Mesendoderm (in vitro differentiated cells): ENCODE results near the gene PTPRA.

Source experiments
- DNase-seq: peaks from one replicate; pipeline ENCODE4 v3.0.0; 2013
- H2AK5ac ChIP-seq: 2 replicates; pipeline ENCODE4 v1.6.1; 2013; ENCODE audit warnings: low read length, inconsistent platforms
- H2BK120ac ChIP-seq: 2 replicates; pipeline ENCODE4 v1.6.1; 2013; ENCODE audit warnings: low read depth, mild to moderate bottlenecking, low read length, moderate library complexity, mixed read lengths
- H2BK15ac ChIP-seq: replicated peaks from 2 replicates; pipeline ENCODE4 v1.6.1; 2013; ENCODE audit warnings: low read depth, mild to moderate bottlenecking, moderate library complexity
- H2BK5ac ChIP-seq: 2 replicates; pipeline ENCODE4 v1.6.1; 2013; ENCODE audit warnings: low read length, inconsistent platforms
- H3K18ac ChIP-seq: 2 replicates; pipeline ENCODE4 v1.6.1; 2013; ENCODE audit warnings: mild to moderate bottlenecking, low read length, mixed read lengths
- H3K23ac ChIP-seq: one replicate; pipeline ENCODE4 v1.6.1; 2013; ENCODE audit warnings: low read length
- H3K27ac ChIP-seq: 2 replicates; pipeline ENCODE4 v1.5.1; 2013; ENCODE audit warnings: low read depth, mild to moderate bottlenecking, inconsistent platforms, low read length, moderate library complexity
- H3K27me3 ChIP-seq: 2 replicates; pipeline ENCODE4 v1.6.1; 2013; ENCODE audit warnings: low read length, control low read depth, mild to moderate bottlenecking, inconsistent platforms; ENCODE audit not compliant: insufficient read depth, poor library complexity
- H3K36me3 ChIP-seq: 2 replicates; pipeline ENCODE4 v1.6.1; 2013; ENCODE audit warnings: low read length, inconsistent platforms; ENCODE audit not compliant: control insufficient read depth, insufficient read depth
- H3K4ac ChIP-seq: one replicate; pipeline ENCODE4 v1.6.1; 2013; ENCODE audit warnings: low read depth, mild to moderate bottlenecking, low read length, moderate library complexity
- H3K4me1 ChIP-seq: 2 replicates; pipeline ENCODE4 v1.6.1; 2013; ENCODE audit warnings: low read depth, low read length, inconsistent platforms; ENCODE audit not compliant: control insufficient read depth
- H3K4me2 ChIP-seq: 2 replicates; pipeline ENCODE4 v1.6.1; 2013; ENCODE audit warnings: low read length
- H3K4me3 ChIP-seq: 2 replicates; pipeline ENCODE4 v1.5.1; 2013; ENCODE audit warnings: mild to moderate bottlenecking, low read length
- H3K56ac ChIP-seq: one replicate; pipeline ENCODE4 v1.6.1; 2013; ENCODE audit warnings: low read length
- H3K79me1 ChIP-seq: 2 replicates; pipeline ENCODE4 v1.6.1; 2013; ENCODE audit warnings: low read length, inconsistent platforms
- H3K79me2 ChIP-seq: 2 replicates; pipeline ENCODE4 v1.6.1; 2013; ENCODE audit warnings: mild to moderate bottlenecking, low read length; ENCODE audit not compliant: control insufficient read depth, insufficient read depth
- H3K9ac ChIP-seq: 2 replicates; pipeline ENCODE4 v1.6.1; 2013; ENCODE audit warnings: low read length, inconsistent platforms
- H4K5ac ChIP-seq: one replicate; pipeline ENCODE4 v1.6.1; 2013; ENCODE audit warnings: low read length
- H4K8ac ChIP-seq: one replicate; pipeline ENCODE4 v1.6.1; 2013; ENCODE audit warnings: low read depth, mild to moderate bottlenecking, control low read depth, low read length, moderate library complexity
- WGBS: extraction: QIAGEN DNeasy Blood & Tissue Kit; methylation state at CpG from one replicate; pipeline ENCODE4 v1.1.7; 2013; ENCODE audit warnings: low lambda C conversion rate, missing lambda C conversion rate; ENCODE audit not compliant: insufficient coverage; ENCODE audit errors: extremely low coverage; 5-methylcytosine and 5-hydroxymethylcytosine counted together

Gene PTPRA

DNA sequence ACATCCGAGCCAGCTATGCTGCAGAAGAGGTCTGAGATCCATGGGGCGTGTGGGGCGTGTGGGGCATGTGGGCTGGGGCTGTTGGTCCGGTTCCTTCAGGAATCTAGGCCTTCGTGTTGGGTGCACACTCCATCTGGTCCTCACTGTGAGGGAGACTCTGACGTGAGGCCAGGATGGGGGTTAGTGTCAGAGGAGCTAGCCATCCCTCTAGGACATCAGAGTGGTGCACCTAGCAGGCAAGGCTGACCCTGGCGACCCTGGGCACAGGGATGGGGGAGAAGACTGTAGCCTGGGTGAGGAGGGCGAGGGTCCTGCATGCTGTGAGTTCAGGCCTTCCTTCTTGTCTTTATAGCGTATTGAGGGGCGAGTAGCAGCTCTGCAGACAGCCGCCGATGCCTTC lies 8.7 kb upstream of the PTPRA start:
- Histone ChIP-seq H3K18ac (no peak overlapping the region), H3K23ac (no peak overlapping the region), H3K4ac (no peak overlapping the region), H3K27ac (no peak overlapping the region), H2BK120ac (no peak overlapping the region), H3K27me3 (no peaks in the 10 kb centered on the region), H3K4me3 (no peak overlapping the region), H3K4me2 (no peak overlapping the region), H3K79me1 (no peaks in the 10 kb centered on the region), H4K8ac (no peak overlapping the region), H3K9ac (no peak overlapping the region), H4K5ac (no peak overlapping the region), H3K79me2 (no peaks in the 10 kb centered on the region), H2BK5ac (no peak overlapping the region), H3K36me3 (no peaks in the 10 kb centered on the region), H2AK5ac (no peak overlapping the region), H2BK15ac (no peak overlapping the region), H3K4me1 (no peaks in the 10 kb centered on the region), H3K56ac (no peak overlapping the region)
- DNase-seq = no peak
- no CpG with 5 or more reads among the region's 12 CpGs for WGBS

DNA sequence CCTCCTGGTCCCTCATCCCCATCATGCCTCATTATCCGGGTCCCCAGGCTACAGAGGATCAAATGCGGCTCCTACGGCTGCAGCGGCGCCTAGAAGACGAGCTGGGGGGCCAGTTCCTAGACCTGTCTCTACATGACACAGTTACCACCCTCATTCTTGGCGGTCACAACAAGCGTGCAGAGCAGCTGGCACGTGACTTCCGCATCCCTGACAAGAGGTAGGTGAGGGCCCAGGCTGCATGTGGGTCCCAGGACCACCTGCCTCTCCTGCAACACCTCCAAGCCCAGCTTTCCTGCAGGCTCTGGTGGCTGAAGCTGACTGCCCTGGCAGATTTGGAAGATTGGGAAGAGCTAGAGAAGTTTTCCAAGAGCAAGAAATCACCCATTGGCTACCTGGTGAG lies 8.2 kb upstream of the PTPRA start:
- H3K4me3 ChIP-seq = no peak overlapping the region
- H2BK15ac ChIP-seq = no peak overlapping the region
- no peaks in the 10 kb centered on the region for H3K36me3 ChIP-seq

DNA sequence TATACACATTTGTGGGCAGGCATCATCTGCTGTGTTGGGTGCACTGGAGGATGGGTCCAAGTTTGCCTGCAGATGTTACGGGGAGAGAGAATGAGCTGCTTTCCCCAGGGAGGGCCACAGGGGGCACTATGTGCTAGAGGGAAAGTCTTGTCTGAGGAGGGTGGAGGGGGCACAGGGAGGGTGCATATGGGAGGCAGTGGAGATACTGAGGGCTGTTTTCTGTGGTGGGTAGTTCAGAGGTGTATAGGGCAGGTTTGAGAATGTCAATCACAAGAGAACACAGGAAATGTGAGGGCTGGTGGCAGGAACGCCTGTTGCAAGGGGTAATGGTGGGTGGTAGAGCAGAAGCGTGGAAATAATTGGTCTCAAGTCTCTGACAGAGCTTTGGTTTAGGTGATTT lies 7.7 kb upstream of the PTPRA start:
- Histone ChIP-seq H2BK15ac (no peak overlapping the region), H3K4me1 (no peaks in the 10 kb centered on the region), H4K8ac (no peak overlapping the region), H3K36me3 (no peaks in the 10 kb centered on the region), H3K4me3 (no peak overlapping the region), H2BK120ac (no peak overlapping the region), H3K27me3 (no peaks in the 10 kb centered on the region), H3K9ac (no peak overlapping the region), H3K4me2 (no peak overlapping the region), H3K23ac (no peak overlapping the region), H3K79me1 (no peaks in the 10 kb centered on the region), H3K56ac (no peak overlapping the region), H3K27ac (no peak overlapping the region), H3K79me2 (no peaks in the 10 kb centered on the region), H2BK5ac (no peak overlapping the region), H3K18ac (no peak overlapping the region), H4K5ac (no peak overlapping the region), H3K4ac (no peak overlapping the region), H2AK5ac (no peak overlapping the region)
- WGBS = no CpG with 5 or more reads among the region's 3 CpGs
- peak; percentile 29 for DNase-seq

More for the DNA sequence above, 8.2 kb upstream of the PTPRA start:
- WGBS = no CpG with 5 or more reads among the region's 10 CpGs
- no peaks in the 10 kb centered on the region for H3K4me1 ChIP-seq
- no peak overlapping the region for H3K4me2 ChIP-seq
- DNase-seq = no peak
- H3K79me1 ChIP-seq = no peaks in the 10 kb centered on the region
- H2AK5ac ChIP-seq = no peak overlapping the region
- H3K18ac ChIP-seq = no peak overlapping the region
- H3K79me2 ChIP-seq = no peaks in the 10 kb centered on the region
- H4K5ac ChIP-seq = no peak overlapping the region
- no peak overlapping the region for H4K8ac ChIP-seq
- H3K27ac ChIP-seq = no peak overlapping the region
- no peak overlapping the region for H2BK120ac ChIP-seq
- no peak overlapping the region for H3K23ac ChIP-seq
- no peak overlapping the region for H3K4ac ChIP-seq
- no peak overlapping the region for H3K9ac ChIP-seq
- no peaks in the 10 kb centered on the region for H3K27me3 ChIP-seq
- no peak overlapping the region for H2BK5ac ChIP-seq
- no peak overlapping the region for H3K56ac ChIP-seq

DNA sequence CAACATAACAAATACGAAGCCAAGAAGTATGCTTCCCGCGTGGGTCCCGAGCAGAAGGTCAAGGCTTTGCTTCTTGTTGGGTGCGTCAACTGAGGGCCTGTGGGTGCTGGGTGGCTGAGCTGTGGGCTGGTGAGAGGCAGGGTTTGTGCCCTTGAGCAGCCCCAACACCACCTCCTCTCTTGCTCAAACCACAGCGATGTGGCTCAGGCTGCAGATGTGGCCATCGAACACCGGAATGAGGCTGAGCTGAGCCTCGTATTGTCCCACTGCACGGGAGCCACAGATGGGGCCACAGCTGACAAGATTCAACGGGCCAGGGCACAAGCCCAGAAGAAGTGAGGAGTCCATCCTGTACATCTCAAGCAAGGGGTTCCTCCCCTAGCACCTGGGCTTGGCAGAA lies 7.0 kb upstream of the PTPRA start:
- DNase-seq = no peak
- no peak overlapping the region for H3K23ac ChIP-seq
- H3K79me2 ChIP-seq = no peaks in the 10 kb centered on the region
- H3K56ac ChIP-seq = no peak overlapping the region
- no peak overlapping the region for H4K8ac ChIP-seq
- no peak overlapping the region for H4K5ac ChIP-seq
- no peak overlapping the region for H3K18ac ChIP-seq
- H2AK5ac ChIP-seq = no peak overlapping the region
- H2BK5ac ChIP-seq = no peak overlapping the region
- no peak overlapping the region for H3K4me3 ChIP-seq
- H3K36me3 ChIP-seq = no peaks in the 10 kb centered on the region
- no peak overlapping the region for H3K4me2 ChIP-seq
- no peak overlapping the region for H3K27ac ChIP-seq
- H3K79me1 ChIP-seq = no peaks in the 10 kb centered on the region
- WGBS = no CpG with 5 or more reads among the region's 11 CpGs
- H3K4me1 ChIP-seq = no peaks in the 10 kb centered on the region
- H3K9ac ChIP-seq = no peak overlapping the region
- no peak overlapping the region for H3K4ac ChIP-seq
- no peak overlapping the region for H2BK15ac ChIP-seq
- H3K27me3 ChIP-seq = no peaks in the 10 kb centered on the region
- no peak overlapping the region for H2BK120ac ChIP-seq

DNA sequence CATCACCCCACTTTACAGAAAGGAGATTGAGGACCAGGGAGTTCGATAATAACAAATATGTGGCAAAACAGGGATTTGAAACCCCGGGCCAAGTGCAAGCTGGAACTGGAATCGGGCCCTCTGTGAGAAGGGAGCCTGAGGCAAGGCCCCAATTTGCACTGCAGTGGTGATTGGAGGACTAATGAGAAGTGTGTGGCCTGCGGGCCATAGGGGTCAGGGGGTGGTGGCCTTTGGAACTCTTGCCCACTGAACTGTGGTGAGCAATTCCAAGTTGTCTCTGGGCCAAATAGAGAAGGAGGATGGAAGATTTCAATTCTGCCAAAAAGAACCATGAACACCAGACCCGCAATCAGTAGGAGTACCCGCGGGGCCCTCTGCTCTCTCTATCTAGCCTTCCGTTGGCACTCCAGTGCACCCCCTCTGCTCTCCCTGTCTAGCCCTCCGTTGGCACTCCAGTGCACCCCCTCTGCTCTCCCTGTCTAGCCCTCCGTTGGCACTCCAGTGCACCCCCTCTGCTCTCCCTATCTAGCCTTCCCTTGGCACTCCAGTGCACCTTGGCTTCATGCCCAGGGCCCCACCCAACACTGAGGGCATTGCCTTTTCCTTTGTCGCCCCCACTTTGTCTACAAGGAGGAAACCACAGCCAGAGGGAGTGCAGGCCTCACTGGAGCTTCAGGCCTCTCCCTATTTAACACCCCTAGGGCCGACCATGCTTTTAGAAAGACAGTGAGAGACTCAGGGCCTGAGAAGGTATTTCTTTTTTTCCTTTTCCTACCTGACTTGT lies 6.0 kb upstream of the PTPRA start:
- DNase-seq = no peak
- peaks cover 4% of the 10 kb centered on the region for H3K4me1 ChIP-seq
- H2AK5ac ChIP-seq = no peak overlapping the region
- H2BK120ac ChIP-seq = no peak overlapping the region
- H3K36me3 ChIP-seq = no peaks in the 10 kb centered on the region
- H3K18ac ChIP-seq = no peak overlapping the region
- H3K4me2 ChIP-seq = no peak overlapping the region
- WGBS = no CpG with 5 or more reads among the region's 12 CpGs
- H3K9ac ChIP-seq = no peak overlapping the region
- no peak overlapping the region for H3K23ac ChIP-seq
- no peak overlapping the region for H3K4ac ChIP-seq
- H4K8ac ChIP-seq = no peak overlapping the region
- H3K27me3 ChIP-seq = no peaks in the 10 kb centered on the region
- H3K4me3 ChIP-seq = no peak overlapping the region
- no peak overlapping the region for H4K5ac ChIP-seq
- no peak overlapping the region for H2BK5ac ChIP-seq
- H3K79me1 ChIP-seq = no peaks in the 10 kb centered on the region
- no peak overlapping the region for H3K56ac ChIP-seq
- no peak overlapping the region for H3K27ac ChIP-seq
- no peak overlapping the region for H2BK15ac ChIP-seq
- no peaks in the 10 kb centered on the region for H3K79me2 ChIP-seq

DNA sequence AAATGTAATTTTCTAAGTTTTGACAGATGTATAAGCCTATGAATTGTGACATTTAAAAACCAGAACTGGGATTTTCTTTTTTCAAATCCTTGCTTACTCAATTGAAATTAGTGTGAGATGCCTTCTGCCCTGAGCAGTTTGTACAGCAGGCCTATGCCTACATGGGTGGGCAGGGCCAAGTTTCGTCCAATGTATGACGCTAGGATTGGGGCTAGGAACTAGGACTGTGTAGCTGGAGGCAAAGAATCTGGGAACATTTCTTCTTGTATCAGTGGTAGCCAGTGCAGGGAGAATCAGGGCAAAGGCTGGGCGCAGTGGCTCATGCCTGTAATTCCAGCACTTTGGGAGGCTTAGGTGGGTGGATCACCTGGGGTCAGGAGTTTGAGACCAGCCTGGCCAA lies 3.9 kb upstream of the PTPRA start:
- no peak overlapping the region for H3K4me3 ChIP-seq
- peaks cover under 1% of the 10 kb centered on the region for H3K79me1 ChIP-seq
- no CpG with 5 or more reads among the region's 3 CpGs for WGBS
- H3K56ac ChIP-seq = no peak overlapping the region
- no peak overlapping the region for H3K27ac ChIP-seq
- H3K27me3 ChIP-seq = no peaks in the 10 kb centered on the region
- H4K5ac ChIP-seq = no peak overlapping the region
- H3K18ac ChIP-seq = no peak overlapping the region
- H3K23ac ChIP-seq = no peak overlapping the region
- no peak overlapping the region for H2BK5ac ChIP-seq
- no peak overlapping the region for H2AK5ac ChIP-seq
- H2BK120ac ChIP-seq = no peak overlapping the region
- H3K36me3 ChIP-seq = no peaks in the 10 kb centered on the region
- H3K79me2 ChIP-seq = no peaks in the 10 kb centered on the region
- no peak overlapping the region for H3K4ac ChIP-seq
- H3K4me1 ChIP-seq = peaks cover 5% of the 10 kb centered on the region
- no peak for DNase-seq
- no peak overlapping the region for H4K8ac ChIP-seq
- no peak overlapping the region for H2BK15ac ChIP-seq
- H3K4me2 ChIP-seq = no peak overlapping the region
- H3K9ac ChIP-seq = no peak overlapping the region
